Lower leg skin (tissue), 3 donors: ENCODE results near the gene HEPH.
"Not testable (repeated sequence)": the region's sequence is repeated elsewhere in the genome, so short reads cannot be mapped to it uniquely, and the experiment has no call there.

Experiments used
- POLR2A ChIP-seq, 2 donors: fragments of 450-650 bp; IDR thresholded peaks; one replicate each; pipeline ENCODE4 v1.6.1; 2016 to 2017; ENCODE audit warnings: antibody characterized with exemption in 2 of 2, mild to moderate bottlenecking in 1 of 2, moderate library complexity in 1 of 2
- TF ChIP-seq, protein P1 (sequence below), 3 donors: fragments of 450-650 bp; IDR thresholded peaks; one replicate each; pipeline ENCODE4 v1.5.1; 2016; ENCODE audit warnings: antibody characterized with exemption in 3 of 3, mild to moderate bottlenecking in 3 of 3, moderate library complexity in 2 of 3

DNA sequence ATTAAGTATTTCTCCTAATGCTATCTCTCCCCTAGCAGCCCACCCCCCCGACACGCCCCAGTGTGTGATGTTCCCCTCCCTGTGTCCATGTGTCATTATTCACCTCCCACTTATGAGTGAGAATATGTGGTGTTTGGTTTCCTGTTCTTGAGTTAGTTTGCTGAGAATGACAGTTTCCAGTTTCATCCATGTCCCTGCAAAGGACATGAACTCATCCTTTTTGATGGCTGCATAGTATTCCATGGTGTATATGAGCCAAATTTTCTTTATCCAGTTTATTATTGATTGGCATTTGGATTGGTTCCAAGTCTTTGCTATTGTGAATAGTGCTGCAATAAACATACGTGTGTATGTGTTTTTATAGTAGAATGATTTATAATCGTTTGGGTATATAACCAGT lies 28.8 kb upstream of the HEPH start:
- TF ChIP-seq, protein P1, sequence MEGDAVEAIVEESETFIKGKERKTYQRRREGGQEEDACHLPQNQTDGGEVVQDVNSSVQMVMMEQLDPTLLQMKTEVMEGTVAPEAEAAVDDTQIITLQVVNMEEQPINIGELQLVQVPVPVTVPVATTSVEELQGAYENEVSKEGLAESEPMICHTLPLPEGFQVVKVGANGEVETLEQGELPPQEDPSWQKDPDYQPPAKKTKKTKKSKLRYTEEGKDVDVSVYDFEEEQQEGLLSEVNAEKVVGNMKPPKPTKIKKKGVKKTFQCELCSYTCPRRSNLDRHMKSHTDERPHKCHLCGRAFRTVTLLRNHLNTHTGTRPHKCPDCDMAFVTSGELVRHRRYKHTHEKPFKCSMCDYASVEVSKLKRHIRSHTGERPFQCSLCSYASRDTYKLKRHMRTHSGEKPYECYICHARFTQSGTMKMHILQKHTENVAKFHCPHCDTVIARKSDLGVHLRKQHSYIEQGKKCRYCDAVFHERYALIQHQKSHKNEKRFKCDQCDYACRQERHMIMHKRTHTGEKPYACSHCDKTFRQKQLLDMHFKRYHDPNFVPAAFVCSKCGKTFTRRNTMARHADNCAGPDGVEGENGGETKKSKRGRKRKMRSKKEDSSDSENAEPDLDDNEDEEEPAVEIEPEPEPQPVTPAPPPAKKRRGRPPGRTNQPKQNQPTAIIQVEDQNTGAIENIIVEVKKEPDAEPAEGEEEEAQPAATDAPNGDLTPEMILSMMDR (IDR thresholded peaks at IDR 0.05) = not testable (repeated sequence)
- not testable (repeated sequence) for TF ChIP-seq POLR2A (IDR thresholded peaks at IDR 0.05)
